ENCODE measurements around the gene RAD1.
A peak's percentile ranks its signal among the peaks of the same experiment; 100 is the strongest.

The RAD1 gene

GRCh38 chr5:34915856-34916192 is 520 bp upstream of the RAD1 start:
- no peak for DNase-seq

GRCh38 chr5:34914671-34915138 is 599 bp downstream of the RAD1 start:
- no peak for DNase-seq

DNA sequence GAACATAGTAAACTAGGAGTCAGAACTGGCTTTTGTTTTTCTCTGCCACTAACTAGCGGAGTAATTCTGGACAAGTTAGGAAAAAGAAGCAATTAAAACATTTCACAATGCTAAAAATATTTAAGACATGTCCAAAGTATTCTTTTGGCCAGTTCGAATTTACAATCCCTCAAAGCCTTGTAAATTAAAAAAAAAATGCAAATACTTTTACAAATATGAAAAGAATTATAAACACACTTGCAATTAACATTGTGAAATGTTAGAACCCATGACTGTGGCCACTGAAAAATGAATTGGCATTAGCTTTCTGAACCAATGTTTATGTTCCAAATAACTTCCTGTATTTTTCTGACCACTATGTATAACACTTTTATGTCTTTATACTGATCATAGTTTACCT is 2.2 kb downstream of the RAD1 start:
- no peak for DNase-seq

DNA sequence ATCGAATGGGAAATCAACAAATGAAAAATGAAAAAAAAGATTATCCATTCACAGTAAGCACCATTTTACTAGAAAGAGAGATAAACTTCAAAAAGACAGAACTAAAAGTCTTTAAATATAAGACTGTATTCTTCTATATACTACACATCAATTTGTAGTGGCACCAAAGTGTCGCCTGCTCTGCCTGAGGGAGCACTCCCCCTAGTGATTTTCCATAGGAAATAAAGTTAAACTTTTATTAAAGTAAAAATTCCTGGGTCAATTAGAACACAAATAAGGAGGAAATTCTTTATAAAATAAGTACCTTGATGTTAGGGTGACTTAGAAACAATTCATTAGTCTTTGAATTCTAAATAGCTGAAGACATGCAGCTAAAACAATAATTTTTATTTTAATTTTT is 9.7 kb downstream of the RAD1 start:
- no peak for DNase-seq

- no peak for DNase-seq
These were observed 12.0 kb downstream of the RAD1 start for GRCh38 chr5:34903260-34903659.

GRCh38 chr5:34900652-34901051 is 14.7 kb downstream of the RAD1 start:
- no peak for DNase-seq

- DNase-seq: no peak
These were observed 16.2 kb downstream of the RAD1 start for GRCh38 chr5:34899066-34899465.

- DNase-seq: peak in 3 of 4 experiments; percentile 2 to 26 (median 24)
These were observed 16.9 kb downstream of the RAD1 start for GRCh38 chr5:34898258-34898895.

- DNase-seq: no peak
These were observed 17.7 kb downstream of the RAD1 start for GRCh38 chr5:34897646-34898045.

- no peak for DNase-seq
These were observed 19.5 kb downstream of the RAD1 start for GRCh38 chr5:34895641-34896419.

GRCh38 chr5:34894716-34895115 is 20.6 kb downstream of the RAD1 start:
- no peak for DNase-seq

DNA sequence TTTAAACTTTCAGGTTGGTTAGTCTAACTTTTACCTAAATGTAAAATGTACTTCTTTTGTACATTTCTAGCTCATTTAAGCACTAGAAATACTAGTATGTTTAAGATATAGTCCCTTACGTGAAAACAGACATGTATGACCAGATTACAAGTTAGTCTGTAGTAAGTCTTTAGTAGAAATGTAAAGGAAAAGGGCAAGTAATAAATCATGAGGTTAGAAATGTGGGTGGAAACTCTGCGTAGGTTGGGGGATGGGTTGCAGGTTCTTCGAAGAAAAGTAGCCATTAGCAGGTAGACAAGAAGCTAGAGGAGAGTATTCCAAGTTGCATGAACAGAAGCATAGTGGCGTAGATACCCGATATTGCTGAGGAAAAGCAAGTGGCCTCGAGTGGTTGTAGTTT is 22.9 kb downstream of the RAD1 start:
- no peak for DNase-seq

- no peak for DNase-seq
These were observed 23.3 kb downstream of the RAD1 start for GRCh38 chr5:34891981-34892380.

GRCh38 chr5:34889394-34889793 is 25.9 kb downstream of the RAD1 start:
- DNase-seq: no peak

DNA sequence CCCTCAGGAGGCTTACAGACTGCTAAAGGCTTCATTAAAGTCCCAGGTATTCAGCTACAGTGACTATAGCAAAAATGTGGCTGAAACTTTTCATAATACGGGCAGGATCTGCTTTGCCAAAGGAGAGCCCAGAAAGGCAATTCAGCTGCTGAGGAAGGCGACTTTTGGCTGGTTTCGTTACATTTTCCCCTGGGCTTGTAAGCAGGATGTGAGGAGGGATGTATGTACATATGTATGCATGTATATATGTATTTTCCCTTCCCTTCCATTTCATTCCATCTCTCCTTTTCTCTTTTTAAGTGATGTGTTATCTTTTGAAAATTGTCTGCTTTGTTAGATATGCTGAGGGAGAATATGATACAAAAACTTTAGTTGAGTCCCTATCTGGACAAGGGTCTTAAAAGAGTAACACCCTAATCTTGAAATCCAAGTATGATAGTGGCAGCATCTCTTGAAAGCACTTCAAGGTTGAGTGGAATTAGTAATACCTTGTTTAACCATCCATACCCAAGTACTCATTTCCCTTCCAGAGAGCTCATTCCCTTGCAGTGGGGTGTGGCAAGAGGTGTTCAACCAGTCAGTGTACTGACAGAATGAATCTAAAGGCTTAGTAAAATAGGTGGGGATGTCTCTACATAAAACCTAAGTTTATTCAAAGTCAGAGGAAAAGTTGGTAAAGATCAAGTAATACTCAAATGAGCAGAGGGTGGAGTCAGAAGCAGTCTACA is 28.7 kb downstream of the RAD1 start:
- DNase-seq: no peak

DNA sequence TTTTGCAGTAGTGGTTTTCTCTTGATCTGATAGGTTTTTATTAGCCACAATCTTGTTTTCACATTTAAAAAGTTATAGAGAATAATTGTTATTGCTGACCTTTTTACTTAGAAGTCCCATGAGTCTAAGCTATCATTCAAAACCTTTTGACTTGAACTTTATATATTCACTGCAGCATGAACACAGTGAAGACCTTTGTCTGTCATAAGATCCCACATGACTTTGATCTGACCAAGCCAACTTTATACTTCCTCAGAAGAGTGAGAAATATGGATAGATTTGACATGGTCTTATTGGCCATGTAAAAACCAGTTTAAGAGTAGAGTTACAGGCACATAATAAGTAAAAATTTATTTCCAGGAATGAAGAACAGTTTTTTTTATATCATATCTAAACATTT is 34.1 kb downstream of the RAD1 start:
- DNase-seq: no peak

DNA sequence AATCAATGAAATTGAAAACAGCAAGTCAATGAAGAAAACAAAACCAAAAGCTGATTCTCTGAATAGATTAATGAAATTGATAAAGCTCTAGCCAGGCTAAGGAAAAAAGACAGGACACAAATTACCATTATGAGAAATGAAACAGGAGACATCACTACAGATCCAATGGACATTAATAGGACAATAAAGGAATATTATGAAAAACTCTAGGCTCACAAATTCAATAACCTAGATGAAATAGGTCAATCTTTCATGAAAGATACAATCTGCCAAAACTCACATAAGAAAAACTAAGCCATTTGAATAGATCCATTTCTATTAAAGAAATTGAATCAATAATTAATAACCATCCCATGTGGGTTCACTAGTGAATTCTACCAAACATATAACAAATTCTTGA is 39.0 kb downstream of the RAD1 start:
- DNase-seq: no peak

DNA sequence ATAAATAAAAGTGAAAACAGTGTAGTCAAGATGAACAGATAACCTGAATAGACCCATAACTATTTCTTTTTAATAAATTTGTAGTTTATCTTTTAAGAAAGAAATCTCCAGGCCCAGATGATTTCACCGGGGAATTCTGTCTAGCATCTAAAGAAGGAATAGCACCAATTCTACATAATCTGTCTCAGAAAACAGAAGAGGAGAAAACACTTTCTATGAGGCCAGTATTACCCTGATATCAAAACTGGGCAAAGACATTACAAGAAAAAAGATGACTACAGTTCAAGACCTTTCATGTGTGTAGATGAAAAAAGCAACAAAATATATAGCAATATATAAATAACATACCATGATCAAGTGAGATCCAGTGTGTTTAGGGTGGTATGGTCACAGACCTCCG is 44.9 kb downstream of the RAD1 start:
- DNase-seq: no peak

- no peak for DNase-seq
These were observed 46.0 kb downstream of the RAD1 start for GRCh38 chr5:34869256-34869655.

DNA sequence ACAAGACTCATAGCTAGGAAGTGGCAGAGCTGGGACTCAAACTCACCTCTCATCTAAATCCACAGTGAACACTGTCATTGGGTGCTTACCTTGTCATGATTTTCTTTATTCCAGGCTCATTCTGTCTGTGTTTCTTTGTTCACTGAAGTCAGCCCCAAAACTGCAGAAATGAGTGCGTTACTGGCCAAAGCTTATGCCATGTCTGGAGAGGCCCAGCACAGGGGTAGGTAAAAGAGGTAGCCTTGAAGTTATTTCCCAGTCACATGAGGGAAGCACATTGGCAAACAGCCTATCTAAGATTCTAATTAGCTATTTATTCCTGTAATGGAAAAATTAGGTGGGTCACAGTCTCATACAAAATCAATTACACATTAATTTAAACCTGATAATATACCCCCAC is 46.5 kb downstream of the RAD1 start:
- DNase-seq: no peak

DNA sequence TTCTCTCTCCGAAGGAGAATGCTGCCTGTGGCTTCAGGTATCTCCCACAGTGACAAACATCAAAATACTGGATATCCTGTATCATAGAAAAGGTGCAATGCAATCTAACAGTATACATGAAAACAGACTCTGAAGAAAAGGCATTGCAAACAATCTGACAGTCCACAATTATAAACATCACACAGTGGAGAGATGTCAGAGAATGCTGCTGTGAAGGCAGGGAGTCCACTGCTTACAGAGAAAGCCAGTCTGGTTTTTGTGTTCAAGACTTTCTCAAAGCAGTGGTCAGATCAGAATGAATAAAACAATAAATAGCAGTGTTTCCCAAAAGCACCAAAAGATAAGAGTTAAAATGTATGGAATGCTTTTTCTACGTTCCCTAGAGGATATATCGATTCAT is 47.6 kb downstream of the RAD1 start:
- no peak for DNase-seq

GRCh38 chr5:34866989-34867471 is 48.3 kb downstream of the RAD1 start:
- no peak for DNase-seq

GRCh38 chr5:34865091-34865490 is 50.2 kb downstream of the RAD1 start:
- no peak for DNase-seq

DNA sequence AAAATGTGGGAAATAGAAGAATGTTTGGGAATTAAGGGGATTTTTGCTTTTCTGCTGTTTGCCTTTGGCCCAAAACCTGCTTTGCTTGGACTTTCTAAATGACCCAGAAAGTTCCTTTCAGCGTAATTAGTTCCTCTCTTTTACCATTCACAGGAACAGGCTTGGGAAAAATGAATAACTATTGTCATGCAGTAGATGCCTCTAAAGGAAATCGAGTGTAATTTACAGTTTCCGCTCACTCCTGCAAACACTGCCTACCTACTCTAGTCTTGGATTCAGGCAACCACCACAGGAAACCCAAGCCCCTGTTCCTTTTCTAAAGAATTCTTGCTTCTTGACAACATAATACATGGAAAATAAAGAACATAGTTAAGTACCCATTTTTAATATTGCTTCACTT is 51.4 kb downstream of the RAD1 start:
- DNase-seq: no peak

Measured in activated CD4-positive, CD25-positive, alpha-beta regulatory T cell (primary cell).